NCI-H446 (cell line): Measurements from ENCODE around the gene CYTH3.
"Not testable (repeated sequence)": the region's sequence is repeated elsewhere in the genome, so short reads cannot be mapped to it uniquely, and the experiment has no call there.

Experiments
- DNase-seq, 2 experiments: peaks; one replicate each; lab custom pipeline; 2025; lab: John Stamatoyannopoulos, UW

The CYTH3 gene

DNA sequence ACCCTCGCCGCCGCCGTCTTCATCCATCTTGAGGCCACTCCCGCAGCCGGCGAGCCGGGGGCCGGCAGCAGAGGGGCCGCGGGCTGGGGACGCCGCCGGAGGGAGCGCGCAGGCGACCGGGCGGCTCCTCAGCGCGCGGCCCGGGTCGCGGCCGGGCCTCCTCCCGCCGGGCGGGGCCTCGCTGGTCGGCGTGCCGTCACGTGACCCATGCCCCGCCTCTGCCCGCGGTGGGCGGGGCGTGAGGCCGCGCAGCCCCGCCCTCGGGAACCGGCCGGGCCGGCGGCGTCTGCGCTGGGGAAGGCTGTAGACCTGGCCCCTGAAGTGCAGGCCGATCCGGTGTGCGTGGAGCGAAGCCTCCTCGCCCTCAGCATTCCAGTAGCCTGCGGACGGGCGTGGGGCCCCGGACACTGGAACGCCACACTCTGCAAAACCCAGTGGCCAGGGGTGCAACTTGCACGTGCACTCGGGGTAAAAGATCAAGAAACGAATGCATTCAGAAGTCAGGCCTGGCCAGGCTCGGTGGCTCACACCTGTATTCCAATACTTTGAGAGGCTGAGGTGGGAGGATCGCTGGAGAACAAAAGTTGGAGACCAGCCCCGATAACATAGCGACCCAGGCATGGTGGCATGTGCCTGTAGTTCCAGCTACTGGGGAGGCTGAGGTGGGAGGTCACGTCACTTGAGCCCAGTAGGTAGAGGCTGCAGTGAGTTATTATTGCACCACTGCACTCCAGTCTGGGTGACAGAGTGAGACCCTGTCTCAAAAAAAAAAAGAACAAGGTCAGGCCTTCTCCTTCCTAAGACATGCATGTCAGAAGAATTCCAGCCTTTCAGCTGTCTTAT lies at the start of gene CYTH3:
TSS of gene CYTH3 (minus strand) at position 144 of the 843 bp plus-strand sequence. CDS start at position 27, 117 bp downstream.
- peak; percentile 37 to 90 for DNase-seq

DNA sequence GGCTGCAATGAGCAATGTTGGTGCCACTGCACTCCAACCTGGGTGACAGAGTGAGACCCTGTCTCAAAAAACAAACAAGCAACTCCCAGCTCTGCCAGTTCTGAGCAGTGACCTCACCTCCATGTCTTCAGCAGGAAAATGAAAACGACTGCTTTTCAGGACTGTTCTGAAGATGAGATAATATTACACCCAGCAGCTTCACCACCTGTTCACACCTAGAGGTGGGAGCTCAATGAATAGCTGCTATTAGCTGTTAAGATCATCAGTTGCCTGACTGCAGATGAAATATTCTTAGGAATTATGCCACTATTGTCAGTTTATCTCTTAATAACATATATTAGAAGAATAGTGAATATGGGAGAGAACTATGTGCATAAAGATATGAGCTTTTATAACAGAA lies 48.4 kb upstream of the CYTH3 start:
- DNase-seq: no peak

GRCh38 chr7:6317797-6318438 lies 45.5 kb upstream of the CYTH3 start:
- no peak for DNase-seq

- DNase-seq: no peak
These were observed 43.8 kb upstream of the CYTH3 start for GRCh38 chr7:6316226-6316625.

DNA sequence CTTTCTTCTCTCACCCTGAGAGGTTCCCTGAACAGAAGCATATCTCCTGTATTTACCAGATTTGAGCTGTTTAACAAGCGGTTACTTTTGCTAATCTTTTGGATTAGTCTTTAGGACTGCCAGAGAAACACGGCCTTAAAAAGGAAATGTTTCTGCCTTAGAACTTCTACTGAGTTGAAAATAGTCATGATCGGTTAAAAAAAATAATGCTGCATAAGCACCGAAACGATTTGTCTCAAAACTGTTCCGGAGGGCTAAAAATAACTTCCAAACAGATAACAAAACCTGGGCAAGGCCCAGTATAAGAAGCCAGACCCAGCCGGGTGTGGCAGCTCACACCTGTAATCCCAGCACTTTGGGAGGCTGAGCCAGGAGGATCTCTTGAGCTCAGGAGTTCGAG lies 43.3 kb upstream of the CYTH3 start:
- no peak for DNase-seq

- no peak for DNase-seq
These were observed 38.0 kb upstream of the CYTH3 start for GRCh38 chr7:6310271-6310993.

DNA sequence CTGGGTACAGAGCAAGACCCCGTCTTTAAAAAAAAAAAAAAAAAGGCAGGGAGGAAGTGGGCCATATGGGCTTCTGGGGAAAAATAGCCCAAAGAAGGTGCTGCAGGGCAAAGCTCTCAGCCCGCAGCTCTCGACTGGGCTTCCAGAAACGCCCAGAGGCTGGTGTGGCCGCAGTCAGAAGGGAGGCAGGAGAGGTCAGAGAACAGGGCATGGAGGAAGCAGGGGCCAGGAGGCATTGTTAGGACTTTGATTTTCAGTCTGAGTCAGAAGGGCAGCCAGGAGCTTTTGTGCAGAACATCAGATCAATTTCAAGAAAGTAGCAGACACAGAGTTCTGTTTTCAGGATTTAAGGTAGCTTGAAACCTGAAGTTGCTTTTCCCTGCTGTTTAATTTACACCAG lies 35.3 kb upstream of the CYTH3 start:
- DNase-seq: no peak

DNA sequence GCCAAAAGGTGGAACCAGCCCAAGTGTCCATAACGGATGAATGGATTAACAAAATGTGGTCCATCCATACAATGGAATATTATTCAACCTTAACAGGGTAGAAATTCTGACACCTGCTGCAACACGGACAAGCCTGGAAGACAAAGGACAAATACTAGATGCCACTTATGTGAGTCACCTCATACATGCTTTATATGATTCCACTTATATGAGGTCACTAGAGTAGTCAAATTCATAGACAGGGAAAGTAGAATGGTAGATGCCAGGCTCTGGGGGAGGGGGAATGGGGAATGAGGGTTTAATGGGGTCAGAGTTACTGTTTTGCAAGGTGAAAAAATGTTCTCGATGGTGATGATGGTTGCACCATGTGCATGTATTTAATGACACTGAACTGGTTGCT lies 34.0 kb upstream of the CYTH3 start:
- no peak for DNase-seq

DNA sequence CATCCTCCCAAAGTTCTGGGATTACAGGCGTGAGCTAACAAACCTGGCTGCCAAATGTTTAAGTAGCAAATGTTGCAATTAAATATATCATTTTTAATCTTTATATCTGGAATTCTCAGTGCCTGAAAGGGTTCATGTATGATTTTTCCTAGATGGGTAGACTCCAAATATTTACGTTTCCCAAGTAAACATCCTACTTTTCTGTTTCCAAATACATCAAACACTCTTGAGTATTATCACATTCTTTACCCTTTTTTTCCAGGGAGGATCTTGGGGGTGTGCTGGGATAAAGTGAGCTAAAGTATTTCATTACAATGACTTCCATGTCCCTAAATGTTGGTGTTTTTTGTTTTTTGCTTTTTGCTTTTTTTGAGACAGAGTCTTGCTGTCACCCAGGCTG lies 32.9 kb upstream of the CYTH3 start:
- no peak for DNase-seq

DNA sequence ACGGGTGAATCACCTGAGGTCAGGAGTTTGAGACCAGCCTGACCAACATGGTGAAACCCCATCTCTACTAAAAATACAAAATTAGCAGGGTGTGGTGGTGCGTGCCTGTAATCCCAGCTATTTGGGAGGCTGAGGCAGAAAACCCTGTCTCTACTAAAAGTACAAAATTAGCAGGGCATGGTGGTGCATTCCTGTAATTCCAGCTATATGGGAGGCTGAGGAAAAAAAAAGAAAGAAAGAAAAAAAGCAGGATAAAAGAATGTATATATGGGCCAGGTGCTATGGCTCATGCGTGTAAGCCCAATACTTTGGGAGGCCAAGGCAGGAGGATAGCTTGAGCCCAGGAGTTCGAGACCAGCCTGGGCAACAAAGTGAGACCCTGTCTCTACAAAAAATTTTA lies 29.0 kb upstream of the CYTH3 start:
- not testable (repeated sequence) for DNase-seq

- no peak for DNase-seq
These were observed 27.4 kb upstream of the CYTH3 start for GRCh38 chr7:6299774-6300173.

GRCh38 chr7:6294839-6295238 lies 22.4 kb upstream of the CYTH3 start:
- DNase-seq: peak in 1 of 2 experiments; percentile 12

DNA sequence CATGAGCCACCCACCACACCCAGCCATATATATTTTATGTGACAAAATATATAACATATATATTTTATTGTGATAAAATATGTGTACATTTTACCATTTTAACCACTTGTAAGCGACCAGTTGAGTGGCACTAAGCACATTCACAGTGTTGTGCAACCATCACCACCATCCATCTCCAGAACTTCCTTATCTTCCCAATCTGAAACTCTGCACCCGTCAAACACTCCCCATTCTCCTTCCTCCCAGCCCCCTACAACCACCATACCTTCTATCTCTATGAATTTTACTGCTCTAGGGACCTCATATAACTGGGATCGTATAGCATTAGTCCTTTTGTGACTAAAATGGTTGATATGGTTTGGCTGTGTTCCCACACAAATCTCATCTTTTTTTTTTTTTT lies 20.8 kb upstream of the CYTH3 start:
- DNase-seq: no peak

- not testable (repeated sequence) for DNase-seq
These were observed 19.5 kb upstream of the CYTH3 start for GRCh38 chr7:6291941-6292340.

DNA sequence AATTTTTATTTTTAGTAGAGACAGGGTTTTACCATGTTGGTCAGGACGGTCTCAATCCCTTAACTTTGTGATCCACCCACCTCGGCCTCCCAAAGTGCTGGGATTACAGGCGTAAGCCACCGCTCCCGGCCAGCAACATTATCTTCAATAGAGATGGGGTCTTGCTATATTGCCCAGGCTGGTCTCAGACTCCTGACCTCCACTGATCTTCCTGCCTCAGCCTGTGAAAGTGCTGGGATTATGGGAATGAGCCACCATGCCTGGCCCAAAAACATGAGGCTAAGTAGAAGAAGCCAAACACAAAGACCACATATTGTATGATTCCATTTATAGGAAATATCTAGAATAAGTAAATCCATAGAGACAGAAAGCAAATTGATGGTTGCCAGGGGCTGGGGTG lies 19.1 kb upstream of the CYTH3 start:
- no peak for DNase-seq

DNA sequence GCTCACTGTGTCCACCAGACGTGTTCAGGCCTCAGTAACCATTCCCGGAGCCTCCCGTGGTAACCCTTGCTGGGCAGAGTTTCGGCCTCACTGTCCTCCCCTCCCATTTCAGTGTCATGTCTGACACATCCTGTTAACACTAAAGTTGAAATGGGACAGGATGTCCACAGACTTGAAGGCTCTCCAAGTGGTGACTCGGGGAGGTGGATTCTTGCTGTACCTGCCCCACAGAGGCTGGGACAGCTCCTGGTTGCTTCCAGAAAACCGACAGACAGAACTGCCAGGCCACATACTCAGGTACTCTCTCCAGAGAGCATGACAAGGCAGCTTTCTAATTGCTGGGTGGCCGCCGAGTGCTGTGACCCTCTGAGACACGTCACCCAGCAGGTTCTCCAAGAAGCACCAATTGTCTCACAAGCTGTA lies 17.9 kb upstream of the CYTH3 start:
- no peak for DNase-seq

DNA sequence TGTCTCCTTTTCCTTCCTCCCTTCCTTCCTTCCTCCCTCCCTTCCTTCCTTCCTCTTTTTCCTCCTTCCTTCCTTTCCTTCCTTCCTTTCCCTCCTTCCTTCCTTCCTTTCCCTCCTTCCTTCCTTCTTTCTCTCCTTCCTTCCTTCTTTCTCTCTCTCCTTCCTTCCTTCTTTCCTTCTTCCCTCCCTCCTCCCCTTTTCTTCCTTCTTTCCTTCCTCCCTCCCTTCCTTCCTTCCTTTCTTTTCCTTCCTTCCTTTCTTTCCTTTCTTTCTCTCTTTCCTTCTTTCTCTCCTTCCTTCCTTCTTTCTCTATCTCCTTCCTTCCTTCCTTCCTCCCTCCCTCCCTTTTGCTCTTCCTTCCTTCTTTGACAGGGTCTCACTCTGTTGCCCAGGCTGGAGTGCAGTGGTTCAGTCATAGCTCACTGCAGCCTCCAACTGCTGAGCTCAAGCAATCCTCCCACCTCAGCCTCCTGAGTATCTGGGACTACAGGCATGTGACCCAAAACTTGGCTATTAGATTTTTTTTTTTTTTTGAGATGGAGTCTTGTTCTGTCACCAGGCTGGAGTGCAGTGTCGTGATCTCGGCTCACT lies 15.9 kb upstream of the CYTH3 start:
- DNase-seq: no peak

DNA sequence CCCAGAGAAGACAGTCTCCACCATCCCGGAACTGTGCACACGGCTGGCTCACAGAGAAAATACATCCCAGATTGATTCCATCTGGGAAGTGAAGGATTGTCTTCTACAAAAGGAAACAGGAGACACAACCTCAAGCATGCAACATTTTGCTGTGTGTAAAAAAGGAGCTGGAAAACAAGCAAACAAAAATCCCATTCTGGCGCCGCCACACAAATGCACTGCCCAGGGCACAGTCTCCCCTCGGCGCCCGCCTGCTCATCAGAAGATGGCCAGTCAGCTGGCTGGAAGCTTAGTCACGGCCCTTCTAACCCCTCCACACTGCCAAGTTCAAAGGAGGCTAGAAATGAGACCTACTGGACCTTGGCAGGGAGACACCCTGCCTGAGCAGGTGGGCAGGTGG lies 14.1 kb upstream of the CYTH3 start:
- DNase-seq: no peak

DNA sequence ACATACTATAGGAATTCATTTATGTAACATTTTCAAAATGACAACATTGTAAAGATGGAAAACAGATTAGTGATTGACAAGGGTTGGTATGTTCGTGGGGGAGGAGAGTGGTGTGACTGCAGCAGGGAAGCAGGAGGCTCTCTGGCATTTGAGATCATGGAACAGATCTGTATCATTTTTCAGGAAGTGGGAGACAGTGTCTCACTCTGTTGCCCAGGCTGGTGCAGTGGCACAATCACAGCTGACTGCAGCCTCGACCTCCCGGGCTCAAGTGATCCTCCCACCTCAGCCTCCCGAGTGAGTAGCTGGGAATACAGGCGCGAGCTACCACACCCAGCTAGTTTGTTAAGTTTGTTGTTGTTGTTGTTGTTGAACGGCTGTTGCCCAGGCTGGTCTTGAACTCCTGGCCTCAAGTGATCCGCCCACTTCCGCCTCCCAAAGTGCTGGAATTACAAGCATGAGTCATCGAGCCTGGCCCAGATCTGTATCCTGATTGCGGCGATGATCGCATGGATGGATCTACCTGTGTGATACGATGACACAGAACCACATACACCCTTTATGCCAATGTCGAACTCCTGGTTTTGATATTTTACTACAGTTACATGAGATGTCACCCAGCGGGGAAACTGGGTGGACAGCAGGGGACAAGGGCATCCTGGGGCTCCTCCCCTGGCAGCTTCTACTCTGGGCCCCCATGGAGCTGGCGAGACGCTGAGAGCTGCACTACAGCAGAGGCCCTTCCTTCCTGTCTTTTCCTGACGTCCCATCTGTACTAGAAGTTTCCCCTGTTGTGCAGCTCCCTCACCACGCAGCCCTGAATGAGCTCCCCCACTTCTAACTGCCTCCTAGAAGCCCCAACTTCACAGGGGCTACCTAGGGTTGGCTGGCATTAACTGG lies 12.3 kb upstream of the CYTH3 start:
- DNase-seq: no peak

DNA sequence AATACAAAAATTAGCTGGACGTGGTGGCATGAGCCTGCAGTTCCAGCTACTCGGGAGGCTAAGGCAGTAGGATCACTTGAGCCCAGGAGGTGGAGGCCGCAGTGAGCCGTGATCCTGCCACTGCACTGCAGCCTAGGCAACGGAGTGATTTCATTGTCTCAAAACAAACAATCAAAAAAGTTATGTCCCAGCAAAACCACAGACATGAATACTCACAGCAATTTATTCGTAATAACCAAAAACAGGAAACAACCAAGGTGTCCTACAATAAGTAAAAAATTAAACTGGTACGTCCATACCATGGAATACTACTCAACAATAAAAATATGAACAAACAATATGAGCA lies 11.6 kb upstream of the CYTH3 start:
- DNase-seq: no peak

GRCh38 chr7:6283391-6284054 lies 11.1 kb upstream of the CYTH3 start:
- not testable (repeated sequence) for DNase-seq
